Measurements from ENCODE around the gene FBXO21.

DNA sequence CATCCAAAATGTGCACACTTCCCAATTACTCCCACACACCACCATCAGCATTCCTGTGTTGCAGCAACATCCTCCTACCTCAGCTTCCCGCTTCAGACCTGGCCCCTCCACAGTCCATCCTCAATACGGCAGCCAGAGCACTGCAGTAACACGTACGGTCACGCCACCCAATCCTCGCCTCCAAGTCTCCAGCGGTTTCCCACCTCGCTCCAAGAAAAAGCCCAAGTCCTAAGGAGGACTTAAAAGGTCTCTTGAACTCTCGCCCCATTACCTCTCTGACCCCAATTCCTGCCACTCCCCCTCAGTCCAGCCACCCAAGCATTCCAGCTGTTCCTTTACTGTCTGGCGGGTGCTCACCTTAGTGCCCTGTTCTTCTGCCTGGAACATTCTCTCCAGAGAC is 12.0 kb downstream of the FBXO21 start:
- TF ChIP-seq, protein P1, sequence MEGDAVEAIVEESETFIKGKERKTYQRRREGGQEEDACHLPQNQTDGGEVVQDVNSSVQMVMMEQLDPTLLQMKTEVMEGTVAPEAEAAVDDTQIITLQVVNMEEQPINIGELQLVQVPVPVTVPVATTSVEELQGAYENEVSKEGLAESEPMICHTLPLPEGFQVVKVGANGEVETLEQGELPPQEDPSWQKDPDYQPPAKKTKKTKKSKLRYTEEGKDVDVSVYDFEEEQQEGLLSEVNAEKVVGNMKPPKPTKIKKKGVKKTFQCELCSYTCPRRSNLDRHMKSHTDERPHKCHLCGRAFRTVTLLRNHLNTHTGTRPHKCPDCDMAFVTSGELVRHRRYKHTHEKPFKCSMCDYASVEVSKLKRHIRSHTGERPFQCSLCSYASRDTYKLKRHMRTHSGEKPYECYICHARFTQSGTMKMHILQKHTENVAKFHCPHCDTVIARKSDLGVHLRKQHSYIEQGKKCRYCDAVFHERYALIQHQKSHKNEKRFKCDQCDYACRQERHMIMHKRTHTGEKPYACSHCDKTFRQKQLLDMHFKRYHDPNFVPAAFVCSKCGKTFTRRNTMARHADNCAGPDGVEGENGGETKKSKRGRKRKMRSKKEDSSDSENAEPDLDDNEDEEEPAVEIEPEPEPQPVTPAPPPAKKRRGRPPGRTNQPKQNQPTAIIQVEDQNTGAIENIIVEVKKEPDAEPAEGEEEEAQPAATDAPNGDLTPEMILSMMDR (conservative IDR thresholded peaks at IDR 0.05; ENCODE audit: low read length) = no peak
- no peak for TF ChIP-seq EZH2phosphoT487 (IDR thresholded peaks at IDR 0.05; ENCODE audit: borderline replicate concordance, low read depth, low read length)

Data from OCI-LY7 (cell line).